NCI-H1694 (cell line): ENCODE measurements around the gene DNASE1L3.
"Not testable (repeated sequence)": the region's sequence is repeated elsewhere in the genome, so short reads cannot be mapped to it uniquely, and the experiment has no call there.

Experiments
- DNase-seq: peaks from one replicate; lab custom pipeline; 2025; lab: John Stamatoyannopoulos, UW

DNASE1L3 gene

GRCh38 chr3:58210761-58211460, at the start of gene DNASE1L3:
Gene DNASE1L3, minus strand, starts transcription at chr3:58210972. Its CDS starts 66 bp downstream, at chr3:58210906.
- no peak for DNase-seq

- DNase-seq: no peak
These were observed 49.5 kb upstream of the DNASE1L3 start for GRCh38 chr3:58260261-58260731.

- no peak for DNase-seq
These were observed 47.8 kb upstream of the DNASE1L3 start for GRCh38 chr3:58258392-58259055.

GRCh38 chr3:58256511-58256910, 45.7 kb upstream of the DNASE1L3 start:
- no peak for DNase-seq

GRCh38 chr3:58256061-58256460, 45.3 kb upstream of the DNASE1L3 start:
- no peak for DNase-seq

- no peak for DNase-seq
These were observed 43.4 kb upstream of the DNASE1L3 start for GRCh38 chr3:58254144-58254543.

GRCh38 chr3:58251631-58252035, 40.9 kb upstream of the DNASE1L3 start:
- DNase-seq: no peak

- DNase-seq: no peak
These were observed 39.4 kb upstream of the DNASE1L3 start for GRCh38 chr3:58250093-58250707.

- no peak for DNase-seq
These were observed 38.8 kb upstream of the DNASE1L3 start for GRCh38 chr3:58249358-58250092.

GRCh38 chr3:58246148-58247047, 35.6 kb upstream of the DNASE1L3 start:
- DNase-seq: no peak

GRCh38 chr3:58243976-58244585, 33.3 kb upstream of the DNASE1L3 start:
- DNase-seq: no peak

GRCh38 chr3:58242860-58243259, 32.1 kb upstream of the DNASE1L3 start:
- DNase-seq: not testable (repeated sequence)

GRCh38 chr3:58242340-58242739, 31.6 kb upstream of the DNASE1L3 start:
- no peak for DNase-seq

- no peak for DNase-seq
These were observed 30.7 kb upstream of the DNASE1L3 start for GRCh38 chr3:58241306-58242044.

- no peak for DNase-seq
These were observed 28.1 kb upstream of the DNASE1L3 start for GRCh38 chr3:58238830-58239229.

- DNase-seq: no peak
These were observed 27.3 kb upstream of the DNASE1L3 start for GRCh38 chr3:58237941-58238681.

- no peak for DNase-seq
These were observed 26.6 kb upstream of the DNASE1L3 start, which contains the start of gene ABHD6 for GRCh38 chr3:58237238-58237940. Gene ABHD6, plus strand, starts transcription at chr3:58237792. Its CDS starts 18,795 bp downstream, at chr3:58256587.

GRCh38 chr3:58236527-58237237, 25.9 kb upstream of the DNASE1L3 start:
- no peak for DNase-seq
